ENCODE results near the gene SLC1A3. TPM values are rescaled to one million over a fixed set of nuclear protein-coding genes. Genes with fewer than 3 reads are reported as not detected.

The SLC1A3 gene
- polyA plus RNA-seq, 6 donors from 2014 or later: 0.07 TPM; not detected in 5

GRCh38 chr5:36644727-36645126 lies 38.3 kb downstream of the SLC1A3 start:
- no peaks in the 10 kb centered on the region for H3K9me3 Mint-ChIP-seq
- no peak overlapping the region for H3K27ac Mint-ChIP-seq
- no peak for ATAC-seq (ENCODE audit: low read depth in 2 of 2)
- H3K4me1 Mint-ChIP-seq: no peaks in the 10 kb centered on the region
- no peak overlapping the region for H3K4me3 Mint-ChIP-seq
- no peak for DNase-seq
- H3K27me3 Mint-ChIP-seq: peaks cover 11 to 22% (median 14%) of the 10 kb centered on the region in 3 donors
- no peaks in the 10 kb centered on the region for H3K36me3 Mint-ChIP-seq

- DNase-seq (no peak), ATAC-seq (ENCODE audit: low read depth in 2 of 2) (no peak)
- H3K27ac Mint-ChIP-seq: no peak overlapping the region
- no peak overlapping the region for H3K4me3 Mint-ChIP-seq
- H3K9me3 Mint-ChIP-seq: no peaks in the 10 kb centered on the region
- no peaks in the 10 kb centered on the region for H3K4me1 Mint-ChIP-seq
- no peaks in the 10 kb centered on the region for H3K36me3 Mint-ChIP-seq
- peaks cover 8 to 25% (median 11%) of the 10 kb centered on the region in 3 donors for H3K27me3 Mint-ChIP-seq
Observed at GRCh38 chr5:36646100-36646499, 39.7 kb downstream of the SLC1A3 start.

- no peak overlapping the region for H3K4me3 Mint-ChIP-seq
- H3K9me3 Mint-ChIP-seq: no peaks in the 10 kb centered on the region
- H3K36me3 Mint-ChIP-seq: no peaks in the 10 kb centered on the region
- no peak for DNase-seq
- no peak for ATAC-seq (ENCODE audit: low read depth in 2 of 2)
- peaks cover 7 to 30% (median 16%) of the 10 kb centered on the region in 3 donors for H3K27me3 Mint-ChIP-seq
- H3K27ac Mint-ChIP-seq: no peak overlapping the region
- H3K4me1 Mint-ChIP-seq: no peaks in the 10 kb centered on the region
Observed at GRCh38 chr5:36646507-36647023, 40.2 kb downstream of the SLC1A3 start.

GRCh38 chr5:36647046-36647445 lies 40.6 kb downstream of the SLC1A3 start:
- H3K4me3 Mint-ChIP-seq: no peak overlapping the region
- H3K27me3 Mint-ChIP-seq: peaks cover 7 to 34% (median 18%) of the 10 kb centered on the region in 3 donors
- no peaks in the 10 kb centered on the region for H3K4me1 Mint-ChIP-seq

GRCh38 chr5:36648426-36648825 lies 42.0 kb downstream of the SLC1A3 start:
- no peak for ATAC-seq (ENCODE audit: low read depth in 2 of 2)
- Mint-ChIP-seq H3K27ac (no peak overlapping the region), H3K36me3 (no peaks in the 10 kb centered on the region)

More at GRCh38 chr5:36647046-36647445, 40.6 kb downstream of the SLC1A3 start:
- ATAC-seq (ENCODE audit: low read depth in 2 of 2) (no peak), DNase-seq (no peak)
- H3K9me3 Mint-ChIP-seq: no peaks in the 10 kb centered on the region
- H3K27ac Mint-ChIP-seq: no peak overlapping the region
- no peaks in the 10 kb centered on the region for H3K36me3 Mint-ChIP-seq

GRCh38 chr5:36651761-36652685 lies 45.6 kb downstream of the SLC1A3 start:
- no peaks in the 10 kb centered on the region for H3K4me1 Mint-ChIP-seq
- no peaks in the 10 kb centered on the region for H3K9me3 Mint-ChIP-seq
- no peak for ATAC-seq (ENCODE audit: low read depth in 2 of 2)
- H3K4me3 Mint-ChIP-seq: no peak overlapping the region
- no peak for DNase-seq
- no peaks in the 10 kb centered on the region for H3K36me3 Mint-ChIP-seq
- H3K27ac Mint-ChIP-seq: peak overlapping the region in 1 of 6 donors; percentile 41
- H3K27me3 Mint-ChIP-seq: peaks cover 26 to 37% (median 27%) of the 10 kb centered on the region in 3 donors

More at GRCh38 chr5:36648426-36648825, 42.0 kb downstream of the SLC1A3 start:
- H3K27me3 Mint-ChIP-seq: peaks cover 13 to 38% (median 21%) of the 10 kb centered on the region in 3 donors
- no peak for DNase-seq
- no peaks in the 10 kb centered on the region for H3K4me1 Mint-ChIP-seq
- H3K4me3 Mint-ChIP-seq: no peak overlapping the region
- no peaks in the 10 kb centered on the region for H3K9me3 Mint-ChIP-seq

- no peaks in the 10 kb centered on the region for H3K9me3 Mint-ChIP-seq
- no peaks in the 10 kb centered on the region for H3K4me1 Mint-ChIP-seq
- DNase-seq (no peak), ATAC-seq (ENCODE audit: low read depth in 2 of 2) (no peak)
- no peaks in the 10 kb centered on the region for H3K36me3 Mint-ChIP-seq
- H3K4me3 Mint-ChIP-seq: no peak overlapping the region
- H3K27ac Mint-ChIP-seq: peak overlapping the region in 1 of 6 donors; percentile 22
- peaks cover 27 to 37% (median 31%) of the 10 kb centered on the region in 3 donors for H3K27me3 Mint-ChIP-seq
Observed at GRCh38 chr5:36653044-36653705, 46.8 kb downstream of the SLC1A3 start.

GRCh38 chr5:36654564-36654963 lies 48.2 kb downstream of the SLC1A3 start:
- H3K9me3 Mint-ChIP-seq: no peaks in the 10 kb centered on the region
- H3K27me3 Mint-ChIP-seq: peaks cover 27 to 37% (median 31%) of the 10 kb centered on the region in 3 donors
- H3K4me3 Mint-ChIP-seq: no peak overlapping the region

GRCh38 chr5:36655161-36655560 lies 48.8 kb downstream of the SLC1A3 start:
- Mint-ChIP-seq H3K9me3 (no peaks in the 10 kb centered on the region), H3K4me3 (no peak overlapping the region), H3K27me3 (peaks cover 27 to 37% (median 31%) of the 10 kb centered on the region in 3 donors), H3K27ac (no peak overlapping the region), H3K4me1 (no peaks in the 10 kb centered on the region), H3K36me3 (no peaks in the 10 kb centered on the region)
- DNase-seq (no peak), ATAC-seq (ENCODE audit: low read depth in 2 of 2) (no peak)

More at GRCh38 chr5:36654564-36654963, 48.2 kb downstream of the SLC1A3 start:
- DNase-seq (no peak), ATAC-seq (ENCODE audit: low read depth in 2 of 2) (no peak)
- H3K27ac Mint-ChIP-seq: no peak overlapping the region
- no peaks in the 10 kb centered on the region for H3K36me3 Mint-ChIP-seq
- H3K4me1 Mint-ChIP-seq: no peaks in the 10 kb centered on the region

GRCh38 chr5:36656556-36656955 lies 50.1 kb downstream of the SLC1A3 start:
- H3K27me3 Mint-ChIP-seq: peaks cover 16 to 30% (median 27%) of the 10 kb centered on the region in 3 donors
- no peak for DNase-seq
- no peak overlapping the region for H3K27ac Mint-ChIP-seq
- no peaks in the 10 kb centered on the region for H3K4me1 Mint-ChIP-seq
- H3K36me3 Mint-ChIP-seq: no peaks in the 10 kb centered on the region
- no peak for ATAC-seq (ENCODE audit: low read depth in 2 of 2)
- no peaks in the 10 kb centered on the region for H3K9me3 Mint-ChIP-seq
- no peak overlapping the region for H3K4me3 Mint-ChIP-seq

- Mint-ChIP-seq H3K27me3 (peaks cover 13 to 26% (median 23%) of the 10 kb centered on the region in 3 donors), H3K27ac (no peak overlapping the region), H3K9me3 (no peaks in the 10 kb centered on the region), H3K4me3 (no peak overlapping the region), H3K4me1 (no peaks in the 10 kb centered on the region), H3K36me3 (no peaks in the 10 kb centered on the region)
- DNase-seq: no peak
- ATAC-seq (ENCODE audit: low read depth in 2 of 2): no peak
Observed at GRCh38 chr5:36657563-36657995, 51.2 kb downstream of the SLC1A3 start.

- no peak for DNase-seq
Observed at GRCh38 chr5:36658038-36658756, 51.8 kb downstream of the SLC1A3 start.

GRCh38 chr5:36659411-36659810 lies 53.0 kb downstream of the SLC1A3 start:
- H3K27me3 Mint-ChIP-seq: peaks cover 3 to 22% (median 5%) of the 10 kb centered on the region in 3 donors
- ATAC-seq (ENCODE audit: low read depth in 2 of 2) (no peak), DNase-seq (no peak)
- no peaks in the 10 kb centered on the region for H3K4me1 Mint-ChIP-seq
- no peaks in the 10 kb centered on the region for H3K9me3 Mint-ChIP-seq
- H3K4me3 Mint-ChIP-seq: no peak overlapping the region
- H3K27ac Mint-ChIP-seq: no peak overlapping the region
- H3K36me3 Mint-ChIP-seq: no peaks in the 10 kb centered on the region

More at GRCh38 chr5:36658038-36658756, 51.8 kb downstream of the SLC1A3 start:
- no peaks in the 10 kb centered on the region for H3K36me3 Mint-ChIP-seq
- no peaks in the 10 kb centered on the region for H3K4me1 Mint-ChIP-seq
- H3K9me3 Mint-ChIP-seq: no peaks in the 10 kb centered on the region
- H3K27ac Mint-ChIP-seq: no peak overlapping the region
- H3K27me3 Mint-ChIP-seq: peaks cover 13 to 25% (median 16%) of the 10 kb centered on the region in 3 donors
- no peak for ATAC-seq (ENCODE audit: low read depth in 2 of 2)
- H3K4me3 Mint-ChIP-seq: no peak overlapping the region

Data from naive B cell (primary cell).